Body of pancreas (tissue), 4 donors: ENCODE measurements around the gene RGS12. TPM values are rescaled to one million over a fixed set of nuclear protein-coding genes. Genes with fewer than 3 reads are reported as not detected.

Experiments
- ATAC-seq: fragments of 150-250 bp; one replicate; pipeline ENCODE4 v1.9.1; 2016
- DNase-seq, 4 donors: peaks; one replicate each; pipeline ENCODE4 v3.0.0-alpha.2; 2019
- H3K27ac ChIP-seq, 4 donors: fragments of 200-600 bp; sonication (generic); 1 replicate in 3 of 4; 2 replicates in 1 of 4; pipeline versions ENCODE4 v1.5.1 to v1.6.1; 2016 to 2019; ENCODE audit warnings: mild to moderate bottlenecking in 1 of 4, mixed read lengths in 1 of 4, moderate library complexity in 1 of 4
- H3K27me3 ChIP-seq, 2 donors: fragments of 200-600 bp; sonication (generic); one replicate each; pipeline ENCODE4 v1.6.0; 2016; ENCODE audit warnings: mild to moderate bottlenecking in 1 of 2
- H3K36me3 ChIP-seq, 2 donors: fragments of 200-600 bp; sonication (generic); replicated peaks in 1 of 2; 2 replicates each; pipeline ENCODE4 v1.5.1; 2016; ENCODE audit warnings: low read depth in 2 of 2; ENCODE audit not compliant: insufficient read depth in 1 of 2
- H3K4me1 ChIP-seq: fragments of 200-600 bp; sonication (generic); one replicate; pipeline ENCODE4 v1.6.0; 2016
- H3K4me3 ChIP-seq, 2 donors: fragments of 200-600 bp; sonication (generic); 1 replicate in 1 of 2; 2 replicates in 1 of 2; pipeline ENCODE4 v1.5.1; 2016 to 2019
- H3K9me3 ChIP-seq, 3 donors: fragments of 200-600 bp; sonication (generic); 1 replicate in 2 of 3; 2 replicates in 1 of 3; pipeline ENCODE4 v1.5.1; 2016
- POLR2A ChIP-seq, 3 donors: fragments of 450-650 bp; IDR thresholded peaks; one replicate each; pipeline ENCODE4 v1.6.1; 2016; ENCODE audit warnings: antibody characterized with exemption in 3 of 3, mild to moderate bottlenecking in 2 of 3
- WGBS, 2 donors: methylation state at CpG; one replicate each; pipeline ENCODE4 v1.1.5; 2017; 5-methylcytosine and 5-hydroxymethylcytosine counted together
- intact Hi-C: fragments of 100-400 bp; cut with DNase I; formaldehyde crosslinking; loops from one replicate; pipeline ENCODE4 v1.15.1; 2023
- total RNA-seq, 2 donors: library from RNA; depleted of rRNA; stranded (reverse); fragments of >200 nt; gene quantifications; one replicate each; pipeline ENCODE4 v1.1.0, GENCODE V29; 2016
- TF ChIP-seq, protein P1 (sequence below), 7 experiments: fragments of 450-650 bp in 4 of 7; fragments of 200-600 bp in 3 of 7; sonication (generic) in 3 of 7; IDR thresholded peaks; one replicate each; pipeline ENCODE4 v1.5.1; 2016 to 2019; ENCODE audit warnings: antibody characterized with exemption in 7 of 7

RGS12 gene
- total RNA-seq, 2 donors from 2014 or later, result 9.1 to 12.5 TPM

DNA sequence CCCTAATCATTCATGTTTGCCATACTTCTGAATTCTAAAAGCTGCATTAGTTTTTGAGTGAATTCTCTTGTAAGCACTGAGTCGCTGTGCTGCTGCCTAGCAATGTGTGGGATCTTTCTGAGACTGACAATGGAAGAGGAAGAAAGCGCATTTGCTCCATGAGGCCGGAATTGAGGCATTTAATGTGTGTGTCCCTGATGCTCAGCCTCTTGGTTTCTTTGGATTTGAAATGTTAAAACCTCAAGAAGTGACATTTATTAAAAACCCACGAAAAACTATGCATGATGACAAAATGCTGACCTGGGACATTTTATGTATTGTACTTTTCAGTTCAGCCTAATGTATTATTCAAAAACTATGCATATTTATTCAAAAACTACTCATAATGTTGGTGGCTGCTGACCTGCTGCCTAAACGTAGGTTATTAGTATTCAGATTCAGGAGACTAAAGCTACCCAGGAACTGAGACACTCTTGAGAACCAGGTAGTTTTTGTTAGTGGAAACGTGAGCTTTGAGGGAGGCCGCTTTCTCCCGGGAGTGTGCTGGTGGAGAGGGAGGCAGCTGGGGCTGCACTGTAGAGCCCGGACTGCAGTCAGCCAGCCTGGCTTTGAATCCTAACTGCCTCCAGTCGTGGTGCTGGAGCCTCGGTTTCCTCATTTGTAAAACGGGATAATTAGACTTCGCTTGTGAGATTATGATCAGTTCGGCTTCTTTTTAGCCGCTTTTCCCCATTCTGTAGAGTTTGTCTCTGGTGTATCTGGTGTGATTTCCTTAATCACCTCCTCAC is 11.3 kb downstream of the RGS12 start:
- H3K4me1 ChIP-seq, result peaks cover 11% of the 10 kb centered on the region
- H3K27ac ChIP-seq, result no peak overlapping the region
- no peak overlapping the region for H3K4me3 ChIP-seq
- TF ChIP-seq, protein P1, sequence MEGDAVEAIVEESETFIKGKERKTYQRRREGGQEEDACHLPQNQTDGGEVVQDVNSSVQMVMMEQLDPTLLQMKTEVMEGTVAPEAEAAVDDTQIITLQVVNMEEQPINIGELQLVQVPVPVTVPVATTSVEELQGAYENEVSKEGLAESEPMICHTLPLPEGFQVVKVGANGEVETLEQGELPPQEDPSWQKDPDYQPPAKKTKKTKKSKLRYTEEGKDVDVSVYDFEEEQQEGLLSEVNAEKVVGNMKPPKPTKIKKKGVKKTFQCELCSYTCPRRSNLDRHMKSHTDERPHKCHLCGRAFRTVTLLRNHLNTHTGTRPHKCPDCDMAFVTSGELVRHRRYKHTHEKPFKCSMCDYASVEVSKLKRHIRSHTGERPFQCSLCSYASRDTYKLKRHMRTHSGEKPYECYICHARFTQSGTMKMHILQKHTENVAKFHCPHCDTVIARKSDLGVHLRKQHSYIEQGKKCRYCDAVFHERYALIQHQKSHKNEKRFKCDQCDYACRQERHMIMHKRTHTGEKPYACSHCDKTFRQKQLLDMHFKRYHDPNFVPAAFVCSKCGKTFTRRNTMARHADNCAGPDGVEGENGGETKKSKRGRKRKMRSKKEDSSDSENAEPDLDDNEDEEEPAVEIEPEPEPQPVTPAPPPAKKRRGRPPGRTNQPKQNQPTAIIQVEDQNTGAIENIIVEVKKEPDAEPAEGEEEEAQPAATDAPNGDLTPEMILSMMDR (IDR thresholded peaks at IDR 0.05), result no peak
- TF ChIP-seq POLR2A (IDR thresholded peaks at IDR 0.05), result no peak
- 86 to 88% methylated on average over 15 of the region's 15 CpGs for WGBS, 2 donors
- H3K36me3 ChIP-seq, result no peaks in the 10 kb centered on the region
- ATAC-seq (no peak), DNase-seq (peak in 2 of 4 donors; percentile 3 to 6)
- intact Hi-C loops, result no loop called here
- H3K27me3 ChIP-seq, result no peaks in the 10 kb centered on the region
- no peaks in the 10 kb centered on the region for H3K9me3 ChIP-seq

DNA sequence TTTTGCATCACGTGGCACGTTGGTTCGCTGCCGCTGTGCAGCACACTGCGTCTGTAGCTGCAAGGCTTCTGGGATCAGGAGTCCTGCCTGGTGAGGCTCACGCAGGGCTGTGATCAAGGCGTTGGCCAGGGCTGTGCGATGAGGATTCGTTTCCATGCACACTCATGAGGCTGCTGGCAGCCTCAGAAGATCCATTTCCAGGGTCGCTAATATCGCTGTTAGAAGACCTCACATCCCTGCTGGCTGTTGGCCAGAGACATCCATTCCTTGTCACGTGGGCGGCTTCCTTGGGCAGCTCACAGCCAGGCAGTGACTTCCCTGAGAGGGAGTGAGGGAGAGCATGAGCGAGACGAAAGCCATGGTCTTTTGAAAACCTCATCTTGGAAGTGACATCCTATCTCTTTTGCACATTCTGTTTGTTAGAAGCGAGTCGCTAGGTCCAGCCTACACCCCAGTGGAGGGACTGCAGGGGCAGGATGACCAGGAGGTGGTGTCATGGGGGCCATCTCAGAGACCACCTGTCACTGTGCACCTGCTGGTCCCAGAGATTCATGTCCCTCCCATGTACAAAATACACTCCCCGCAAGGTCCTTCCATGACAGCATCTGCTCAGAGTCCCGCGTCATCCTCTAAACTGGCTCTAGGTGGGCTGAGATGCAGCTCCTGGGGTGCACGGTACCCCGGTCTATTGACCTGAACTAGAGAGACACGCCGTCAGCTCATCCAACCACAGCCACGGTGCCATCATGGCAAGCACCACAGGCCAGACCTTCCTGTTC is 12.2 kb downstream of the RGS12 start:
- ATAC-seq (no peak), DNase-seq (peak in 2 of 4 donors; percentile 10 to 27)
- Histone ChIP-seq H3K4me3 (no peak overlapping the region), H3K36me3 (no peaks in the 10 kb centered on the region), H3K4me1 (peaks cover 11% of the 10 kb centered on the region), H3K9me3 (no peaks in the 10 kb centered on the region), H3K27me3 (no peaks in the 10 kb centered on the region), H3K27ac (no peak overlapping the region)
- intact Hi-C loops, result no loop called here
- TF ChIP-seq, protein P1 (IDR thresholded peaks at IDR 0.05), result no peak
- TF ChIP-seq POLR2A (IDR thresholded peaks at IDR 0.05), result no peak
- 66 to 87% methylated on average over 20 to 25 of the region's 25 CpGs for WGBS, 2 donors

DNA sequence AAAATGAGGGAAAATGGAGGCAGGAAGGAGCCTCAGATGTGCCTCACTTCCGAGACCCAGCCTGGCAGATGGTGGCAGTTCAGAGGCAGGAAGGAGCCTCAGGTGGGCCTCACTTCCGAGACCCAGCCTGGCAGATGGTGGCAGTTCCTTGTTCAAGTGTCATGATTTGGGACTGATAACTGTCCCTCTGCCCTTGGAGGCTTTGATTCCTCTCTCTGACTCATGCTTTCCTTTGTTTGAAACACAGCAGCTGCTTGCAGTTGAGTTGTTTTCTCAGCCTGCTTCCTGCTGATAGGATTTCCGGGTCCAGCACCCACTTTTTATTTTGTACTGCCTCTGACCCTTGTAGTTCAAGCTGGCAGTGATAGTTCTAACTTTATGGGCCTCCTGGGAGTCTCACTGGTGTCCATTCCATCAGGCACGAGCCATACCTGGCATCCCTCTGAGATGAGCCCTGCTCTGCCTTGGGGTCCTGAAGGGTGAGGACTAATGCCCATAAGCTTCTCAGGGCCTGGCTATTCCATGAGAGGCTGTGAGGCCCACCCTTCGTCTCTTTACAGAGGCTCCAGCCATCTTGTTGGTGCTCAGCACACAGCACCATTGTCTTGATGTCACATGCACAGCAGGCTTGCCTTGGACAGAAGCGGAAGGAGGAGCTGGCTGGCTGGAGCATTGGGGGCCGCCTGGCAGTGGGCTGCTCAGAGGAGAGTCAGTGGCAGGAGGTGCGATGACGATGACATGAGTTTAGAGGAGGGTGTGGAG is 13.0 kb downstream of the RGS12 start:
- Histone ChIP-seq H3K9me3 (no peaks in the 10 kb centered on the region), H3K27ac (peak overlapping the region in 1 of 4 donors; percentile 19), H3K4me3 (no peak overlapping the region), H3K4me1 (peaks cover 11% of the 10 kb centered on the region), H3K36me3 (no peaks in the 10 kb centered on the region), H3K27me3 (no peaks in the 10 kb centered on the region)
- no peak for TF ChIP-seq POLR2A (IDR thresholded peaks at IDR 0.05)
- TF ChIP-seq, protein P1 (IDR thresholded peaks at IDR 0.05), result no peak
- 77 to 80% methylated on average over 9 of the region's 9 CpGs for WGBS, 2 donors
- intact Hi-C loops, result no loop called here
- DNase-seq, result peak in 2 of 4 donors; percentile 5 to 28
- ATAC-seq, result no peak

DNA sequence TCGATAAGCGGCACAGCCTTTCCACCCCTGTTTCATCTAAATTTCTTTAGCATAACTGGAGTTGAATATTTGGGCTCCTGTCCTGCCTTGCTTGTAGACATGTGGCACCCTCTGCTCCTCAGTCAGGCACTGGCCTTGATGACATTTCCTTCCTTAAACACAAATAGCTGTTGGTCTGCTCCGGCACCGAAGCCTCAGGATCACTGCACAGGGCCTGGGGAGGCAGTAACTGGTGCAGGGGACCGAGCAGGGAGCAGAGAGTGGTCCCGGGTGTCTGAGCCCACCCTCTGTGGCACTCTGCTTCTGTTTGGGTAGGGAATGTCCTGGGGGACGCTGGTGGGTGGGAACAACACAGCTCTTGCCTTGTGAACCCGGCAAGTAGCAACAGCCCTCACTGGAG is 13.6 kb downstream of the RGS12 start:
- ATAC-seq (no peak), DNase-seq (no peak)
- WGBS, 2 donors, result 76 to 92% methylated on average over 8 of the region's 8 CpGs
- H3K4me1 ChIP-seq, result peaks cover 11% of the 10 kb centered on the region
- H3K9me3 ChIP-seq, result no peaks in the 10 kb centered on the region
- intact Hi-C loops, result no loop called here
- H3K27me3 ChIP-seq, result no peaks in the 10 kb centered on the region
- no peak overlapping the region for H3K27ac ChIP-seq
- TF ChIP-seq, protein P1 (IDR thresholded peaks at IDR 0.05), result no peak
- TF ChIP-seq POLR2A (IDR thresholded peaks at IDR 0.05), result no peak
- no peaks in the 10 kb centered on the region for H3K36me3 ChIP-seq
- H3K4me3 ChIP-seq, result no peak overlapping the region
